Frontal cortex (tissue), 4 donors: ENCODE results near the gene IFT122. TPM values are rescaled to one million over a fixed set of nuclear protein-coding genes. Genes with fewer than 3 reads are reported as not detected.
"Not testable (repeated sequence)": the region's sequence is repeated elsewhere in the genome, so short reads cannot be mapped to it uniquely, and the experiment has no call there.

Source experiments
- DNase-seq, 2 donors: peaks; one replicate each; pipeline ENCODE4 v3.0.0; 2012; ENCODE audit warnings: low spot score in 2 of 2
- FAIRE-seq: peaks from 2 replicates; lab custom pipeline; 2012; peaks lifted over from hg19 to GRCh38; lab: Jason Lieb, UNC
- total RNA-seq: library from RNA; depleted of rRNA; stranded (reverse); fragments of >200 nt; gene quantifications from one replicate; pipeline ENCODE4 v1.2.3, GENCODE V29; 2014
- donor health status: control.
- donor health status: control.
- donor health status: control.

The IFT122 gene
- total RNA-seq, 1 donor from 2014 or later, result 30.2 TPM

- no peak for FAIRE-seq
- DNase-seq, result no peak
Measured at GRCh38 chr3:129467932-129468331, 27.9 kb downstream of the IFT122 start.

GRCh38 chr3:129469026-129469425 lies 29.0 kb downstream of the IFT122 start:
- no peak for DNase-seq
- no peak for FAIRE-seq

- no peak for FAIRE-seq
Measured at GRCh38 chr3:129470861-129471260, 30.8 kb downstream of the IFT122 start.

DNA sequence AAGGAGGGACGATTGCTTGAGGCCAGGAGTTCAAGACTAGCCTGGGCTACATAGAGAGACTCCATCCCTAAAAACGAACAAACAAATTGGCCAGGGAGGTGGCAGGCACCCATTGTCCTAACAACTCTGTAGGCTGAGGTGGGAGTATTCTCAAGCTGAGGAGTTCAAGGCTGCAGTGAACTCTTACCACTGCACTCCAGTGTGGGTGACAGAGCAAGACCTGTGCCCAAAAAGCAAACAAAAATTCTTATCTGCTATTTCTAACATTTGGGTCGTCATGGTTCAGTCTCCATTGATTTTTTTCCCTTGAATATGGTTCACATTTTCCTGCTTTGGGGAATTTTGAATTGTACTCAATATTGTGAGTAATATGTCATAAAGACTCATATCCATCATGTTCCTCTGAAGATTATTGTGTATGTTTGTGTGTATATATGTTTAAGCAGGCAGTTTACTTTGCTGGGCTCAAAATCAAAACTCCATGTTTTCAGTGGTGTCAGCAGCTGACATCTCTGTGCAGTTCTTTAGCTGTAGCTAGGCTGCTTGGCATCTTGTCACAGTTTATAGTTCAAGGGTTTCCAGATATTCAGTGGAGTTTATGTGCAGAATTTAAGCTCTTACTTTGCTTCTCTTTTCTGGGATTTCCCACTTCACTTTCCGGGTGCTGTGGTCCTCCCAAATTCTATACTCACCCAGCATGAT lies 33.2 kb downstream of the IFT122 start:
- DNase-seq (no peak), FAIRE-seq (no peak)

More at GRCh38 chr3:129470861-129471260, 30.8 kb downstream of the IFT122 start:
- no peak for DNase-seq

- FAIRE-seq, result no peak
- DNase-seq, result no peak
Measured at GRCh38 chr3:129473769-129474152, 33.7 kb downstream of the IFT122 start.

GRCh38 chr3:129474984-129475804 lies 35.2 kb downstream of the IFT122 start:
- DNase-seq, result no peak
- FAIRE-seq, result no peak

DNA sequence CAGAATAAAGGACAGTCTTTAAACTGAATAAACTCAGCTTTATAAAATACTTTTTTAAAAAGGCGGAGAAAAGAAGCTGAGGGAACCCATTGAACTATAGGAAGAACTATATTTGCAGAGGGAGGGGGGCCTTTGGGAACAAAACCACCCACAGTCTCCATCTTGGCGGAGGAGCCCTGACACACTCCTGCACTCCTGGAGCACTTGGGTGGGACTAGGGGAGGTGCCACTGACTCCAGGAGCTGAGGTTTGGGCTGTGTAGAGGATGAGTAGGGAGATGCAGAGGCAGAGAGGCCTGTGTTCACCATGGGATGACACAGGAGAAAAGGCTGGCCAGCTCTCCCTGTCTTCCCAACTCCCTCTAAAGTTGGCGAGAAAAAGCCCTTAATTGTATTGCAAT lies 35.8 kb downstream of the IFT122 start:
- FAIRE-seq (no peak), DNase-seq (no peak)

DNA sequence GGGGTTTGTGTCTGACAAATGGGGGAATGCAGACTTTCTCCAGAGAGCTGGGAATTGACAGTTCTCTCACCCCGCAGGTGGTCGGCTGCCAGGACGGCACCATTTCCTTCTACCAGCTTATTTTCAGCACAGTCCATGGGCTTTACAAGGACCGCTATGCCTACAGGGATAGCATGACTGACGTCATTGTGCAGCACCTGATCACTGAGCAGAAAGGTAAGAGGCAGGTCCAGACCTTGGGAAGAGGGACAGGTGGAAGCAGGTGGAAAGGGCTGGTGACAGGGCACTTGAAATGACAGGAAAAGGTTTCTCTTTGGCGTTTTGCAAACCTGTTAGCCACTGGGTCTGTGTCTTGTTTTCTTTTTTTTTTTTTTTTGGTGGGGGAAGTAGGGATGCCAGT lies 36.6 kb downstream of the IFT122 start:
- no peak for FAIRE-seq
- DNase-seq, result no peak

DNA sequence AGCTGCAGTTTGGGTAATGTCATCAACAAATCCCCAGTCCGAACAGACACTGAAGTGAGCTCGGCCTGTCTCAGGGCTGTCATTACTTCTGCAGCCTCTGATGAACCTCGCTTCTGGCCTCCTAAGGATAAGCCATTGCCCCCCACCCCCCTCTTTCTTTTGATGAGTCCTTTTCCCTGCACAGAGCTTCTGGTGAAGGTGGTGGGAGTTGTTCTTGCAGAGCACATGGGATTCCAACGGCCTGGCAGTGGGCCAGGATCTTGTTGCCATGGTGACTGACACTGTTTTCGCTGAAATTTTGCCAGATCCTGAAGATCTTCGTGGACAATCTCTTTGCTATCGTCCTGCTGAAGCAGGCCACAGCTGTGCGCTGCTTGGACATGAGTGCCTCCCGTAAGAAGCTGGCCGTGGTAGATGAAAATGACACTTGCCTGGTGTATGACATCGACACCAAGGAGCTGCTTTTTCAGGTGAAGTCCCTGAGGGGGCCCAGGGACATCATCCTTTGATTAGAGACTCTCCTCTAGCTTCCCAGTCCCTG lies 41.3 kb downstream of the IFT122 start:
- FAIRE-seq, DNase-seq: not testable (repeated sequence)

- FAIRE-seq, result no peak
- no peak for DNase-seq
Measured at GRCh38 chr3:129481766-129482332, 41.8 kb downstream of the IFT122 start.

GRCh38 chr3:129482721-129483120 lies 42.7 kb downstream of the IFT122 start:
- FAIRE-seq (no peak), DNase-seq (no peak)

DNA sequence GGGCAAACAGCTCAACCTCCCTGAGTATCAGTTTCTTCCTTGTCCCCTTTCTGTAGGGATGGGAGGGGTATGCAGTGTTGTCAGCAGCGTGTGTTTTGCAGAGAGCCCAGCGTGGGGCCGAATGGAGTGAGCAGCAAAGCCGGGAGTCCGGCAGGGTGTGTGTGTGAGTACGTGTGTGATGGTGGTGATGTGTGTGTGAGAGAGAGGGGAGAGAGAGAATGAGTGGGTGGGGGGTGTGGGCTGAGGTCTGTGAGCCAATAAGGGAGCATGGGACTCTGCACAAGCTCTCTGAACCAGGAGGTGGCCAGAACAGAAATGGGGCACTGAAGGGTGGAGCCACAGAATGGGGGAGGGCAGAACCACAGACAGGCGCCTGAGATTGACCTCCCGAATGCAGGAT lies 43.8 kb downstream of the IFT122 start:
- no peak for DNase-seq
- FAIRE-seq, result no peak

DNA sequence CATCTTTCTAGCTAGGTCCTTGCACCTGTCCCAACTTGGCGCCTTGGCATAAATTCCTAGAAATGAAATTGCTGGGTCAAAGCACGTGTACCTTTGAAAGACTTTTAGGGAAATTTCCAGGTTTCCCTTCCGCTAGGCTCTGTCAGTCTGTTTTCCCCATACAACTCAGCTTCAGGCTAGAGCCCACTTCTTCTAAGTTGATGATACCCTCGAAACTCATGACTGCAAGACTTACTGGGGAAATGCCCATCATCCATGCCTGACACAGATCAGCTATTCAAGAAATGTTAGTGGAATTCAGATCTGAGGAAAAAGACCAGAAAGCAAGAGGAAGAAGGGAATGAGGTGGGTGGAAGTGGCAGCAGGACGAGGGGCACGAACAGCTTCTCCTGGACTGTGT lies 45.1 kb downstream of the IFT122 start:
- not testable (repeated sequence) for DNase-seq, FAIRE-seq

- DNase-seq (peak in 1 of 2 donors; percentile 35), FAIRE-seq (no peak)
Measured at GRCh38 chr3:129485721-129486663, 46.0 kb downstream of the IFT122 start.

GRCh38 chr3:129486664-129487035 lies 46.6 kb downstream of the IFT122 start:
- FAIRE-seq (no peak), DNase-seq (no peak)

DNA sequence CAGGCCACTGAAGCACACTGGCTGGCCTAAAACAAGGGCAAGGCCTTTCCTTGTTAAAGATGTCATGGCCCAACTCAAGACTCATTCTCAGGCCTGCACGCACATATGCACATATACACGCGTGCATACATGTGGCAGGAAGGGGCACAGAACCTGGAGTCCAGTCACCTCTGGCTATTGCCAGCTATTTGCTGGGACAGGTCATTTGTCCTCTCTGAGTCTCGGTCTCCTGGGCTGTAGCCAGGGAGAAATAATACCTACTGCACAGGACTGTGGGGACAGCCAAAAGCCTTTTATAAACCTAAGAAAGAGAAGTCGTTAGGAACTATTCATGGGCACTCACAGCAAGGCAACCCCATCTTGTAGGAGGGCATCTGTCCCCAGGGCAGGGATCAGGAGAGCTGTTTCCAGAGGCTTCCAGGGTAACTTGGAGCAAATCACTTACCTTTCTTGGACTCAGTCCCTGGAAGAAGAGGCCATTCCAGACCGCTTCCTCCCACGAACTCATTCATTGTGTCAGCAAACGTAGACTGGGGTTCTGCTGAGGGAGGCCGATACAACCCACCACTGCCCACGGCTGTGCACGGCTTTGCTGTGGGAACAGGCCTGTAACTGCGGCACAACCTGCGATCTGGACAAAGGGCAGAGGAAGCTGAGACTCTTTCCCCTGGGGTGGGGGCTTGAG lies 47.3 kb downstream of the IFT122 start:
- DNase-seq (no peak), FAIRE-seq (no peak)

DNA sequence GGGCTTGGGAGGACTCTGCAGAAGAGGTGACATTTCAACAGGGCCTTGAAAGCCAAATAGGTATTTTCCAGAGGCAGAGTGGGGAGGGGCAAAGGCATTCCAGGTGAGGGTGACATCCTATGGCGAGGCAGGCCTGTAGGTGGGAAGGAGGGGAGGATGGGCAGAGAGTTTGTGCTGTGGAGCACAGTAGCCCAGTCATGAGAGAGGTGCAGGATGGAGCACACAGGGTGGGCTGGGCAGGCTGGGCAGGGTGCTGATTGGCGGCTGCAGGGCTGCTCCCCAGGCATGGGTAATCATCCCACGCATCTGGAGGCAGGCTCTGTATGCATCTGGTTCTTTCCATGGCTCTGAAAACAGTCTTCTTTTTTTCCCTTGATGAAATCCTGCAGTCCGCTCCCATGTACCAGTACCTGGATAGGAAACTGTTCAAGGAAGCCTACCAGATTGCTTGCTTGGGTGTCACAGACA lies 47.9 kb downstream of the IFT122 start:
- DNase-seq, FAIRE-seq: not testable (repeated sequence)

GRCh38 chr3:129489258-129489657 lies 49.2 kb downstream of the IFT122 start:
- DNase-seq, FAIRE-seq: not testable (repeated sequence)

DNA sequence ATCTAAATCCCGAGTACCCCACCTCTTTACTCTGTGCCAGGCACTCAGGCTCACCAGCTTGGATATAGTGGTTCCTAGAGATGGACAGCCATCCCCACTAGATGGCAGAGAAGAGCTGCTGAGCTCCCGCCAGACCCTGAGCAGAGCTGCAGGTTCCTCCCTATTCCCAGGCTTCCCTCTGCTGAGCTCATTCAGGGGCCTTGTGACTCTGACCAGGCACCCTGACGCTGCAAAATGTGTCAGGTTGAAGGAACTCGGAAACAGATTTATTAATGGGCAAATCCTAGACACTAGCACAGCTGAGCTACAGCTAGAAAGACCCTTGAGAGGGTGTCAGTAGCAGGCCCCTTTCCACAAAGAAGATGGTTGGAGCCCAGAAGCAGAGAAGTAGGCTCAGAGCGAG lies 50.2 kb downstream of the IFT122 start:
- no peak for FAIRE-seq
- peak; percentile 64 to 86 for DNase-seq
